ENCODE results near the gene OR2AG2.
"Not testable (repeated sequence)": the region's sequence is repeated elsewhere in the genome, so short reads cannot be mapped to it uniquely, and the experiment has no call there.

OR2AG2 gene, protein sequence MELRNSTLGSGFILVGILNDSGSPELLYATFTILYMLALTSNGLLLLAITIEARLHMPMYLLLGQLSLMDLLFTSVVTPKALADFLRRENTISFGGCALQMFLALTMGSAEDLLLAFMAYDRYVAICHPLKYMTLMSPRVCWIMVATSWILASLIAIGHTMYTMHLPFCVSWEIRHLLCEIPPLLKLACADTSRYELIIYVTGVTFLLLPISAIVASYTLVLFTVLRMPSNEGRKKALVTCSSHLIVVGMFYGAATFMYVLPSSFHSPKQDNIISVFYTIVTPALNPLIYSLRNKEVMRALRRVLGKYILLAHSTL

DNA sequence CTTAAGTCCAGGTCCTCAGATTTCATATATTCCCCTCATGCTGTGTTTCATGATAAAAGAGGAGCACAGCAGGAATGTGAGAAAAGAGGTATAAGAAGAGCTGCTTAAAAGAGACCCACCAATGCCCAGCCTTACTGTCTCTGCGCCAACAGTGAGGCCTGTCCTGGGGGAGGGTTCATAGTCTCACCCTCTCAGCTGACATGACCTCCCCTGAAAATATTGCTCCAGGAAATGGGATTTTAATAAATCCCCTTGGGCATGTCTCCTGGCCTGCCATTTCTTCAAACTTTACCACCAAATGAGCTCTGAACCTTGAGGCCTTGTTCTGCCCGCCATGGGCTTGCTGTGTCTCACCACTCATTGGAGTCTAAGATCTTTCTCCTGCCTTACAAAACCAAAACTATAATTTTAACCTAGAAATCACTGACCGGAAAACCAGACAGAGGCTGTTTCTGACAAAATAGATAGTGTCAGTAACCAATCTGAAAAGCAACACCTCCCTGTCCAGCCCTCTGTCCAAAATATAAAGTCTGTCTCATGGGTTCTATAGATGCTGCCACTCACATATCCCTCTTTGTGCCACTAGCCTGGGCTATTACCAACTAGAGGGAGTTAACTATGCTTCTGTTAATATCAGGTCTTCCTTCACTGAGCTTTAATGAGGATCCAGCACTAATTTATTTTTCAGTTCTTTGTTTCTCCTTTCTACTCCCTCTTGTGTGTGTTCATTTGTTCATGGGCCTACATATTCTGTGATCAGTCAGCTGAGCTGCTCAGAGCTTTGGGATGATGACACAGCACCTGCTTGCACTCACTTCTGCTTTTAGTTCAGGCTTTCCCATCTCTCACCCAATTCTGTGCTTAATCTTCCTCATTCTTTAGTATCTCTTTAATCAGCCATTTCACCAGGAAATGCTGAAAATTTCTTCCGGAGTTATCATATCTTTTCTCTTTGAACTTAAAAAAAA lies at the start of gene OR2AG2:
TSS of gene OR2AG2 (minus strand) at position 51 of the 968 bp plus-strand sequence. CDS start 3,019 bp downstream, outside the sequence.
- DNase-seq (ENCODE audit: low read depth in 1 of 2, low spot score in 1 of 2): no peak

DNA sequence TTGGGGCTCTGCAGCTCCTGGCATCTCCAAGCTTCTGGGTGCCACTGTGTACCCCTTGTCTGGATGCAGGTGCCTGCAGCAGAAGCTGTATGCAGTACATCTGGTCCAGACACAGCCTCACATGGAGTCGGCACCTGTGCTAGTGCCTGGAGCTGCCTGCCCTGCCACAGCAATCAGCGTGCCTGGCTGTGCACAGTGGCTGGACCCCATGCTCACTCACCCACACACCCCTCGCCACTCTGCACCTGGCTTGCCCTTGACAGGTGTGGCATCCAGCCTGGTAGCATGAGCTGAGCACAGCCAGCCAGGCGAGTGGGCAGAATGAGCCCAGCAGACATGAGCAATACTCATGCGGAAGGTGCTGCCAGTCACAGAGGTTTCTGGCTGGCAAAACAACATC lies 47.2 kb upstream of the OR2AG2 start:
- DNase-seq (ENCODE audit: low read depth in 1 of 2, low spot score in 1 of 2): no peak

DNA sequence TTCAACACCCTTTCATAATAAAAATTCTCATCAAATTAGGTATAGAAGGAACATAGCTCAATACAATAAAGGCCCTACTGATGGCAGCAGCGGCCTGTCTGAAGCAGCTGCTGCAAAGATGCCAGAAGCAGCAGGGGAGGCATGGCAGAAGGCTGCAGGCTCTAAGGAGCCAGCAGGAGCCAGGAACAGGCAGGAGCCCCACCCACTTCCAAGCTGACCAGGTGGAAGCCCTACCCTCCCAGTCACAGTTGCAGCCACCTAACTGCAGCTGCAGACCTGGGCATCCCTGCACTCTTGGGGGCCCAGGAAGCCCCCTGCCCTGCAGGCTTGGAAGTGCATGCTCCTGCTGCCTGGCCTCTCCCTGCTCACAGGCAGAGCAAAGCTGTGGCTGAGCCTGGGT lies 45.9 kb upstream of the OR2AG2 start:
- no peak for DNase-seq (ENCODE audit: low read depth in 1 of 2, low spot score in 1 of 2)

DNA sequence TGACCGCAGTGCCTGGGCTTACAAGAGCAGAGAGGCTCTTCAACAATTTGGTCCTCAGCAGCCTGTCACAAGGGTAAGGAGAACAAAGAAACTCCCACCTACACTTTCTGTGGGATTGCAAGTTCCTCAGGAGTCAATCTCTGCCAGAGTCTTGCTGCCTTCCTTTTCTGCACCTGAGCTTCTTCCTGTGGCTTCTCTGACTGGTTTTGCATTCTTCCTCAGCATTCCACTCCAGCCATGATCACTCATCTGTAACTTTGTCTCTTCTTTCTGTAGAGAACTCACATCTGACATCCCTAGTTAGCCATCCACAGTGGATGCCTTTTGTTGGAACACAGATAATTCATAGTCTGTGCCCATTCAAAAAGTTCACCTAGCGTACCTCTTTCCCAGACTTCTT lies 41.9 kb upstream of the OR2AG2 start:
- no peak for DNase-seq (ENCODE audit: low read depth in 1 of 2, low spot score in 1 of 2)

DNA sequence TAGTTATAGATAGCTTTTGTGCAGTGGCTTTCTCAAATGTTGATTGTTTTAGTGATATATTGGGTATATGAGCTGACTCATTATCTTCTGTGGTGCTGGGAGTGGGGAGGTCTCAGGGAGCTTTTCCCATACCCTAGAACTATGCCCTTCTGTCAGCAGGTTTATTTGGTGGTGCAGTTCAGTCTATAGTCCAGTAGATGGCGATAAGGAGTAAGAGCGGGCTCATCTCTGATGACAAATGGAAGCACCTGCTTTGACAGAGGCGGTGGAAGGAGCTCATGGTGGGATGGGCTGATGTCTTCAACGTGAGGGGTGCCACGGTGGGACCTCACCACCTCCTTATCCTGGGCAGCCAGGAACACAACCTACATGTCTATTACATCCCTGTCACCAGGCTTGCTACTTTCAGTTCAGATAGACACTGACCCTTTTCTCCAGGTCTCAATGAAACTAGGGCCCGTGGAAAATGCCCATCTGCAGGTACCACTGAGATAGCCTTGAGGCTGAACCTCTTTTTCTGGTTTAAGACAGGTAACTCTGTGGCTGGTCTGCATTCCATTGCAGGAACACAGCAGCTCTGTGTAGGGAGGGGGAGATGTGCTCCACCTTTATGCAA lies 40.7 kb upstream of the OR2AG2 start:
- DNase-seq (ENCODE audit: low read depth in 1 of 2, low spot score in 1 of 2): peak in 1 of 2 donors; percentile 25

DNA sequence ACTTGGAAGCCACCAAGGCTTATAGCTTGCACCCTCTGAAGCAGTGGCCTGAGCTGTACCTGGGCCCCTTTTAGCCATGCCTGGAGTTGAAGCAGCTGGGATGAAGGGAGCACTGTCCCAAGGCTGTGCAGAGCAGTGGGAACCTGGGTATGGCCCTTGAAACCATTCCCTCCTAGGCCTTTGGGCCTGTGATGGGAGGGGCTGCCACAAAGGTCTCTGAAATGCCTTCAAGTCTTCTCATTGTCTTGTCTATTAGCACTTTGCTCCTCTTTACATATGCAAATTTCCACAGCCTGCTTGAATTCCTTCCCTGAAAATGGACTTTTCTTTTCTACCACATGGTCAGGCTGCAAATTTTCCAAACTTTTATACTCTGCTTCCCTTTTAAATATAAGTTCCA lies 29.3 kb upstream of the OR2AG2 start:
- DNase-seq (ENCODE audit: low read depth in 1 of 2, low spot score in 1 of 2): not testable (repeated sequence)

DNA sequence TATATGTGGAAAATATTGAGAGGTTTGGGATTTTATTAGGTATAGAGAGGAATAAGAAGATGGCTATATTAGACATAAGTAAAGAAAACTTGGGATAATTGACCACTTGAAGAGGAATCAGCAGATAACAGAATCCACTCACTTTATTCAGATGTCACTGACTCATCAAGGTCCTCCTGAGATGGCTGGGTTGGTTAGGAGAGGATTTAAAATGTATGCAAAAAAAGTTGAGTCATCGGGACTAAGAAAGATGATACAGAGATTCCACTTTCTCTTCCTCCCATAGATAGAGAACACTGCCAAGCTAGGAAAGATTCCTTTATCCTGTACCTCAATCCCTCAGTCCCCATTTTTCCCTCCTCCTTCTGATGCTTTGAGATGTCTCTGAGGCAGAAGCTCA lies 27.6 kb upstream of the OR2AG2 start, which contains the start of gene OR6A2:
TSS of gene OR6A2 (minus strand) at position 288 of the 400 bp plus-strand sequence. CDS start 3,981 bp downstream, outside the sequence.
- no peak for DNase-seq (ENCODE audit: low read depth in 1 of 2, low spot score in 1 of 2)

DNA sequence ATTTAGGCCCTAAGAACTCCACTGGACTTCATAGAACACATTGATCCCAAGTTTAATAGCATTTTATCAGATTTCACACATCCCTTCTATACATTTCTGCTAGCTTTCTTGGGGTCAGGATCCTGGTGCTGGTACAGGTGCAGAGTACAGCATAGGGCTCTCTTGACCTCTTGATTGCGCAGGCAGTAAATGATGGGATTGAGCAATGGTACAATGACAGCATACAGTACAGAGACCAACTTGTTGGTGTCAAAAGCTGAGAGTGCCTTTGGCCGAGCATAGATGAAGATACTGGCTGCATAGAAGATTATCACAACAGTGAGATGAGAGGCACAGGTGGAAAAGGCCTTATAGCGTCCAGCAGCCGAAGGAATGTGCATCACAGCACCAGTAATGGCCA lies 22.9 kb upstream of the OR2AG2 start:
- no peak for DNase-seq (ENCODE audit: low read depth in 1 of 2, low spot score in 1 of 2)

DNA sequence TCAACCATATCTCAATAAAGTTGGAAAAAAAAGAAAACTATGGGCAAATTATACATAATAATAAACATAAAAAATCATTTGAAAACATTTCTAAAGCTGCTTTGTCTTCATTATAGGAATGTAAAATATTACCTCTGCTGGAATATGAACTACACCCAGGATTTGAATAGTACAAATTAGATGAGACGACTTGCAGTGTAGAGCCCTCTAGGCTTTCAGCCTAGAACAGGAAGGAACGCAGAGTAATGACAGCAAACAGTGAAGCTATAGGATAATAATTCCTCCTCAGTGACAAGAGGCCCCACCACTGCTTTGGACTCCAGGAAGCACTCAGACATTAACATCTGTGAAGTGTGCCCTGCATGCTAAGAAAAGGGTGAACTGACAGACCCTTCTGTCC lies 18.8 kb upstream of the OR2AG2 start:
- DNase-seq (ENCODE audit: low read depth in 1 of 2, low spot score in 1 of 2): no peak

DNA sequence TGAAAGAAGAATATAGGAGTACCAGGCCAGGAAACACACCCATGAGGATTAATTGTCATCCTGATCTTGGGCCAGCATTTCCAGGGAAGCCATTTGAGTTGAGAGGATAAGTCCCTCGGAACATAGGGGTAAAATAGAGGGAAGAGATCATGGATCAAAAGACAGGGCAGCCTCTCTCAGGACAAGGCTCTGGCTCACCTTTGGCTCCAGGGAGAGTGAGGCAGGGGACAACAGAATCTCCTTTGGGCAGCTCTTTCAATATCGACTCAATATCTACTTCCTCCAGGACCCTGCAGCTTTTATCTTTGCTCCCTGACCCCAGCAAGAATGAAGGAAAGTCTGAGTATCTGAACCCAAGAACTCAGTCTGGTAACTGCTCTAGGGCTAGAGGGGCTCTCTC lies 10.9 kb upstream of the OR2AG2 start, which contains the start of gene OR2AG1:
TSS of gene OR2AG1 (plus strand) at position 301 of the 400 bp plus-strand sequence. CDS start 2,018 bp downstream, outside the sequence.
- no peak for DNase-seq (ENCODE audit: low read depth in 1 of 2, low spot score in 1 of 2)

DNA sequence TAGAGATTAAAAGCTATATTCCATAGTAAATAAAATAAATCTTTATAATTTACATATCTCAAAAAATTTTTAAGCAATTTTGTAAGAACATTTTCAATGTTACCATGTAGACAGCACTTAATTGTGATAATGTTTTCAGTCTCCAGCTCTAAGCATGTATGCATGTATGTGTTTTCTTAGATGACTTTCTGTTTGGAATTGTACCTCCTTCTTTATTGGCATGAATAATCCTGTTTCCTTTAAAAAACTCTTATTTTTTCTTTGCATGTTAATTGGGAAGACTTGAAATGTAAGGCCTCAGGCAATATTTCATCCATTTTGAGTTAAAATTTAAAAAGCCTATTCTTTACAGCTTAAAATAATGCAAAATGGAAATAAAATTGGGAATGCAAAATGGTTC lies 9.1 kb upstream of the OR2AG2 start:
- DNase-seq (ENCODE audit: low read depth in 1 of 2, low spot score in 1 of 2): no peak

DNA sequence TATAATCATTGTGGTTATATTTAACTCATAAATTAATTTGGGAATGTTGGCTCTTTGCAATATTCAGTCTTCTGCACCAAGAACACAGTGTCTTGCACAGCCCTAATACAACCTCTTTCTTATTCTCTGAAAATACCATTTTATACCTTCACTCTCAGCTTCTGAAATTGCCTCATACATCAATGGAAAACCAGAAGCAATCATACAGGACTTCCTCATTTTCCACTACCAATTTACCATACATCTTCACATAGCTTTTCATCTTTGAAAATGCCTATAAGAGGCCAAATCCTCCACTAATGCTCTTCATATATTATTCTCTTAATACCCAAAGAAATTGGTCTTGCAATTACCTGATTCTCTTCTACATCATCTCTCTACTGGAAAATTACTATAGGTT lies 6.7 kb upstream of the OR2AG2 start:
- no peak for DNase-seq (ENCODE audit: low read depth in 1 of 2, low spot score in 1 of 2)

DNA sequence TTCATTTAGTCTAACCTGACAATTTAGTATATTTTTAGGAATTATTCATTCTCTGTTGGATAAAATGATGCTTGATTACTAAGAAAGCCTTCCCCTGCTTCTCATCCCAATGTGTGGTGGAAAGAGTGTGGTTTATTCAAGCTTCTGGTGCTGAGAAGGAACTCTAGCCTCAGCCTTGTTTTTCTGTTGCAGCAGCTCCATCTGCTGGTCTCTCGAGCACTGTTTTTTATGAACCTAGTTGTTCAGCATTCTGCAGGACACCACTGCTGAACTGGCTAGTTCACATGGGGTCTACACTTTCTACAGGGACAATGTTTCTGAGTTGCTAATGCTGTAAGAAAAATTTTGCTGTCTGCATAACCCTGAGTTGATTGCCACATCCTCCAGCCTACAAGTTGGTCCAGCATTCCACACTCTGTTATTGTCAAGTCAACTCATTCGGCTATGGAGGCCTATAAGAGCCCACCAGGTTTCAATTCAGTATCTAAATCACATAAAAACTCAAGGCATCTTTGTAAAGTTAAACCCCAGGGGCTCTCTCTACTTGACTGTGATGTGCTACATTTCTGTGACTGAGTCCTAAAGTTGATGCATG lies 14.3 kb downstream of the OR2AG2 start:
- DNase-seq (ENCODE audit: low read depth in 1 of 2, low spot score in 1 of 2): peak; percentile 8 to 55

DNA sequence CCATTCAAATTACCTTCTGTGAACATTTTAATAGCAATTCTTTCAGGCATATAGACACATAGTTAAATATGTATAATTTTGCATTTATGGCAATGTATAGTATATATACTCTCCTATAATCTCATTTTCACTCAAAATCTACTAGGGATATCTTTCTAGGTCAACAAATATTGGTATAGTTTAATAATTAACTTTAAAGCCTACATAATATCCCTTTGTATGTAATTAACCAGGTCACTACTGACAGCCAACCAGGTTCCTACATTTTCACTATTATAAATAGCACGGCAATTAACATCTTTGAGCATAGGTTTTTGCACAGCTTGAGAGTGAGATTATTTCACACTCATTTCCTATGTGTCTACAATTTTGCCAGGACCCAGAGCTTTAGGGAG lies 15.8 kb downstream of the OR2AG2 start:
- DNase-seq (ENCODE audit: low read depth in 1 of 2, low spot score in 1 of 2): no peak

DNA sequence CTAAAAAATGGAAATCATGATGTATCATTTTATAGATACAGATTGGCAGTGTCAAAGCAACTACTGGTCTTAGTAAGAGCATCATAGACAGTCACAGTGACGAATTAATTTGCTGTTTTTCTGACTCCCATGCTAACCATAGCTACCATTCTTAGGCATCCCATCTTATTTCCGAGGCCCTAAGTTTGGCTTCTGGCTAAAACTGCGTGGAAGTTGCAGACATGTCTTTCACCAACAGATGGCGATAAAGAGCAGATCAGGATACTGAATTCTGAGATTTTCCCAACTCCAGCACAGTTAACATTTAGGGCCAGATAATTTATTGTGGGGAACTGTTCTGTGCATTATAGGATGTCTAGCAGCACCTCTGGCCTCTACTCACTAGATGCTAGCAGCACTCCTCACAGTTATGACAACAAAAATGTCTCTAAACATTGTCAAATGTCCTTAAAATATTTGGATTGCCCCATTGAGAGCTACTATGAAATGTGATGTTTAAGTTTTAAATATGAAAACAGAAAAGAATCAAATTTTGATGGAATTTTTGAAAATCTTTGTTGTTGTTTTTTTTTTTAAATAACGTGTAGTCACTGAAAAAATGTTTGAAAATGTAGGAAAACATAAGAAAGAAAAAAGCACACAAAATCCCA lies 16.3 kb downstream of the OR2AG2 start:
- DNase-seq (ENCODE audit: low read depth in 1 of 2, low spot score in 1 of 2): no peak

DNA sequence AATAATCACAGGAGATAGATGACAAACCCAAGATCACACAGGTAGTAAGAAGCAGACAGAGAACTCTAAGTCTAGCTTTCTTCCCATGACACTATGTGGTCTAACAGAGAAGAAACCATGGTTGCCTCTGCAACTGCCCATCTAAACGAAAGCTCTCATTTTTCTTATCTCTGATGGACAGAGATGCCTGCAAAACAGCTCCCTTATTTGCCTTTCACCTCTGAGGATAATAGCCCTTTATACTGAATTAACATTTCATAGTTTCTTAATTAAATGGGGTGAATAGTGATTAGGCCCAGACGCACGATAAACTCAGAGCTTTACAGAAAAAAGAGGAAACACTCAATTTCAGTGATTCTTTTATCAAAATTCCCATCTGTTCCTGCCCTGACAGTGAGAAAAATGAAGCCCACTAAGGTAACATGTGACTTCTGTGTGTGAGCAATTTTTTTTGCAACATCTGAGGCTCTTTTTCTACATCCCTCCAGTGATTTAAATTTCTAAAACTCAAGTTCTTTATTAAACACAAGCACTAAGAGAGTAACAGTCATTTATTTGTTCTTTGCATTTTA lies 24.6 kb downstream of the OR2AG2 start:
- DNase-seq (ENCODE audit: low read depth in 1 of 2, low spot score in 1 of 2): no peak

DNA sequence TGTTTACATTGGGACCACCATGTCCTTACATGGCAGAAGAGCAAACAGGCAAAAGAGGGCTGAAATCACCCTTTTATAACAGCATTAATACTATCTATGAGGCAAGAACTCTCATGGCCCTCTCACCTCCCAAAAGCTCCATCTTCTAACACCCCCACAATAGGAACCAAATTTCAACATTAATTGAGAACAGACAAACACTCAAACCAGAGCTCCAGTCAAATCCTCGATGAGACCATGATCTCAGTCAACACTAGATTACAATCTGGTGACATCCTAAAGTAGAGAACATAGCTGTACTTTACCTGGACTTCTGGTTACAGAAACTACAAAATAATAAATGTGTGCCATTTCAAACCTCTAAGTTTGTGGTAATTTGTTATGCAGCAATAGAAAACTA lies 25.1 kb downstream of the OR2AG2 start:
- DNase-seq (ENCODE audit: low read depth in 1 of 2, low spot score in 1 of 2): no peak

DNA sequence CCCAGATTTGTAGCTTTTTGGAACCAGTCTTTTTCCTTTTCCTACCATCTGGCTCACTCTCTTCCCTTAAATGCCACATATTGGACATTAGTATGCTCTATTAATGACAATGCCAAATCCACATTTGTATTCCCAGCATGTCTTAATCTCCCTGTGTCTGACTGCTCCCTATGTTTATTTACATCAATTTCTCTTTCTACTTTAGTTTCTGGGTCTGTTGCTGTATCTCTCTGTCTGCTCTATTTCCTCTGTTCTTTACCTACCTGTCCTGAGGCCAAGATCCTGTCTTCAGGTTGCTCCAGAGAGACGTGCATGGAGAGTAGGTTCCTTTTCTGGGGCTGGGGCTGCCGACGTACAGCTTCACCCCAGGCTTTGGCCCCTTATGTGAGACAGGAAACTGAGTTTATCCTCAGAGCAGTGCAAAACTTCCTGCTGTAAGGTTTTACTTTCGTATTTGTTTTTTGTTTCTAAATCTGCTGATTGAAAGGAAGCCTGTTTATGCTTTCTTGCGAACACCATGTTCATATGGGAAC lies 25.6 kb downstream of the OR2AG2 start:
- DNase-seq (ENCODE audit: low read depth in 1 of 2, low spot score in 1 of 2): no peak

DNA sequence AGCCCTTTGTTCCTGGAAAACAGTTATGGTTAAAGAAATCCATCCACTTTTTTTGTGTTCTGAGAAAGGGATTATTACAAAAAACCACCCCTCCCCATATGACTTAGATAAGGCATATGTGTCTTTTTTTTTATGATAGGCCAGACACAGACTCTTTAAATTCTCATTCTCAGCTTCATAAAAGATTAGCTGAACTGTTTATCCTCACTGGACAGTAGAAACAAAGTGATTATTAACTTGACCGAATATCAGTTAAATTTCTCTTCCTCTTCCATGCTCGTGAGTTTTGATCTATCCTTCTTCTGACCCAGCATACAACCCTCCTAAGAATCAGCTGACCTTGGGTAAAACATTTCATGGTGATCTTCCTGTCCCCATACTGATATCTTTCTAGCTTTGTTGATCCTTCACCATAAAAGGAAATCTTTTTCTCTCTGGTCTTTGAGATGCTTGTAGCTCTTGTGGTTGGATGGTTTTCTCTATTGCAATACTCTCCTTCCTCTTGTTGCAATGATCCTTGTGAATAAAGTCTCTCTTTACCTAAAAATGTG lies 26.2 kb downstream of the OR2AG2 start:
- DNase-seq (ENCODE audit: low read depth in 1 of 2, low spot score in 1 of 2): no peak

DNA sequence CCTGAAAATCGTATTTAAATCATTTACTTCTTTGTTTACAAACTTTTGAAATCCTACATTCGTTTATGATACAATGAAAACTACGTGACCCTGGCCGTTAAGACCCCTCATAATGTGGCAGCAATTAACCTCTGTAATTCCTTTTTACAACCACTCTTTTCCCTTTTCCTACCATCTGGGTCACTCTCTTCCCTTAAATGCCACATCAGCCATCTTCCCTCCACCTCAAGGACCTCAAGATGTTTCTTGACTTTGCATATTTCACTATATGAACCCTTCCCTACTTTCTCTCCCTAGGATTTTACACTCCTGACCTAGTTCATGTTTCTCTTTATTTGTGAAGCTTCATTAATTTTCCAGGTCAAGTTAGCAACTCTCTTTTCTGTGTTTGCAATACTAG lies 26.8 kb downstream of the OR2AG2 start:
- DNase-seq (ENCODE audit: low read depth in 1 of 2, low spot score in 1 of 2): no peak
